ENCODE data around the gene LTBP2. TPM values are rescaled to one million over a fixed set of nuclear protein-coding genes. Genes with fewer than 3 reads are reported as not detected.

The LTBP2 gene
- total RNA-seq, 1 experiment from 2014 or later, result 1.5 TPM

- CTCF ChIA-PET, result no interaction called here
- H3K4me2 ChIP-seq (ENCODE audit: low read length), result no peak overlapping the region
- H3K9me2 ChIP-seq (ENCODE audit: insufficient read depth), result no peaks in the 10 kb centered on the region
- H3K9me3 ChIP-seq (ENCODE audit: control insufficient read depth in 1 of 2, insufficient read depth in 1 of 2, low read depth in 1 of 2, low read length in 2 of 2), result no peaks in the 10 kb centered on the region
- no peaks in the 10 kb centered on the region for H3K79me2 ChIP-seq (ENCODE audit: insufficient read depth, low read length)
- H3K27me3 ChIP-seq (ENCODE audit: insufficient read depth, low read length), result no peaks in the 10 kb centered on the region
- intact Hi-C loops (cut with micrococcal nuclease), result no loop called here
- no peak overlapping the region for H3K27ac ChIP-seq (ENCODE audit: low read depth, low read length)
- H3K9ac ChIP-seq (ENCODE audit: low read length), result no peak overlapping the region
- H3K4me3 ChIP-seq (replicated peaks in 1 of 2; ENCODE audit: low read depth in 1 of 2, low read length in 2 of 2), result no peak overlapping the region
- no peaks in the 10 kb centered on the region for H3K4me1 ChIP-seq (ENCODE audit: control insufficient read depth in 1 of 2, insufficient read depth in 2 of 2, low read length in 2 of 2)
- no TSS peak for BruUV-seq (replicated peaks)
- DNase-seq (ENCODE audit: low read depth, low spot score) (no peak), ATAC-seq (no peak)
- H2AFZ ChIP-seq (ENCODE audit: low read depth, low read length, poor library complexity, severe bottlenecking), result no peak overlapping the region
- no peaks in the 10 kb centered on the region for H4K20me1 ChIP-seq (ENCODE audit: insufficient read depth)
- H3K36me3 ChIP-seq (ENCODE audit: control insufficient read depth in 1 of 2, insufficient read depth in 2 of 2, low read length in 2 of 2), result no peaks in the 10 kb centered on the region
- POLR2A ChIA-PET, result interaction anchor here (0.7 kb wide), 1 partner anchor 15 kb away, joined by 3 read pairs; no protein-coding TSS in a partner anchor
- TF ChIP-seq EZH2phosphoT487 (IDR thresholded peaks at IDR 0.05; ENCODE audit: borderline replicate concordance), result no peak
- no peak for TF ChIP-seq ZFX (IDR thresholded peaks at IDR 0.05)
- TF ChIP-seq JUND (IDR thresholded peaks at IDR 0.05), result no peak
- no peak for TF ChIP-seq RAD21 (IDR thresholded peaks at IDR 0.05; ENCODE audit: low read depth)
- no peak for TF ChIP-seq POLR2A (IDR thresholded peaks at IDR 0.05; ENCODE audit: borderline replicate concordance, extremely low read depth, insufficient read depth, insufficient read length)
- TF ChIP-seq YY1 (IDR thresholded peaks at IDR 0.05; ENCODE audit: extremely low read depth, insufficient replicate concordance, low read depth, low read length), result no peak
- TF ChIP-seq, protein P1, sequence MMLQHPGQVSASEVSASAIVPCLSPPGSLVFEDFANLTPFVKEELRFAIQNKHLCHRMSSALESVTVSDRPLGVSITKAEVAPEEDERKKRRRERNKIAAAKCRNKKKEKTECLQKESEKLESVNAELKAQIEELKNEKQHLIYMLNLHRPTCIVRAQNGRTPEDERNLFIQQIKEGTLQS (IDR thresholded peaks at IDR 0.05), result no peak
- TF ChIP-seq POLR2AphosphoS5 (IDR thresholded peaks at IDR 0.05; ENCODE audit: low read depth, low read length), result no peak
- TF ChIP-seq FOSL1 (IDR thresholded peaks at IDR 0.05; ENCODE audit: low read depth), result no peak
- TF ChIP-seq TCF7L2 (IDR thresholded peaks at IDR 0.05; ENCODE audit: borderline replicate concordance, extremely low read depth, insufficient read depth, insufficient read length), result no peak
- no peak for TF ChIP-seq ZNF274 (IDR thresholded peaks at IDR 0.05; ENCODE audit: low read depth, low read length)
- TF ChIP-seq SIN3A (IDR thresholded peaks at IDR 0.05; ENCODE audit: low read depth), result no peak
- no peak for TF ChIP-seq EZH2 (IDR thresholded peaks at IDR 0.05)
- TF ChIP-seq ELF1 (IDR thresholded peaks at IDR 0.05; ENCODE audit: borderline replicate concordance, low read depth), result no peak
- TF ChIP-seq CEBPB (IDR thresholded peaks at IDR 0.05; ENCODE audit: low read depth), result no peak
- no peak for TF ChIP-seq MAX (IDR thresholded peaks at IDR 0.05)
- no peak for TF ChIP-seq REST (IDR thresholded peaks at IDR 0.05; ENCODE audit: low read depth)
- TF ChIP-seq EGR1 (IDR thresholded peaks at IDR 0.05; ENCODE audit: low read depth), result no peak
- TF ChIP-seq, protein P2, sequence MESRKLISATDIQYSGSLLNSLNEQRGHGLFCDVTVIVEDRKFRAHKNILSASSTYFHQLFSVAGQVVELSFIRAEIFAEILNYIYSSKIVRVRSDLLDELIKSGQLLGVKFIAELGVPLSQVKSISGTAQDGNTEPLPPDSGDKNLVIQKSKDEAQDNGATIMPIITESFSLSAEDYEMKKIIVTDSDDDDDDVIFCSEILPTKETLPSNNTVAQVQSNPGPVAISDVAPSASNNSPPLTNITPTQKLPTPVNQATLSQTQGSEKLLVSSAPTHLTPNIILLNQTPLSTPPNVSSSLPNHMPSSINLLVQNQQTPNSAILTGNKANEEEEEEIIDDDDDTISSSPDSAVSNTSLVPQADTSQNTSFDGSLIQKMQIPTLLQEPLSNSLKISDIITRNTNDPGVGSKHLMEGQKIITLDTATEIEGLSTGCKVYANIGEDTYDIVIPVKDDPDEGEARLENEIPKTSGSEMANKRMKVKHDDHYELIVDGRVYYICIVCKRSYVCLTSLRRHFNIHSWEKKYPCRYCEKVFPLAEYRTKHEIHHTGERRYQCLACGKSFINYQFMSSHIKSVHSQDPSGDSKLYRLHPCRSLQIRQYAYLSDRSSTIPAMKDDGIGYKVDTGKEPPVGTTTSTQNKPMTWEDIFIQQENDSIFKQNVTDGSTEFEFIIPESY (IDR thresholded peaks at IDR 0.05; ENCODE audit: extremely low read depth, insufficient replicate concordance, low read length), result no peak
- TF ChIP-seq CBX3 (IDR thresholded peaks at IDR 0.05; ENCODE audit: low read depth), result no peak
- RAD21 ChIA-PET (ENCODE audit: low non-redundant PET in 1 of 2, low total read pairs in 2 of 2, uncharacterized antibody in 2 of 2, unreplicated experiment in 2 of 2), result interaction anchor here in 1 of 2 experiments (0.7 kb wide), 1 partner anchor 31 kb away, joined by 5 read pairs; no protein-coding TSS in a partner anchor
Measured at GRCh38 chr14:74542056-74542685, 69.9 kb downstream of the LTBP2 start.
